Esophagus muscularis mucosa (tissue), 4 donors: ENCODE data around the gene MOCS3.

Experiments used
- CTCF ChIP-seq, 3 experiments: fragments of 200-600 bp in 2 of 3; fragments of 450-650 bp in 1 of 3; sonication (generic) in 2 of 3; IDR thresholded peaks; one replicate each; pipeline ENCODE4 v1.5.1; 2017 to 2019; ENCODE audit warnings: antibody characterized with exemption in 3 of 3, mild to moderate bottlenecking in 2 of 3, moderate library complexity in 1 of 3
- EP300 ChIP-seq: sonication (generic); formaldehyde crosslinking; IDR thresholded peaks from one replicate; pipeline ENCODE4 v1.6.1; 2017; ENCODE audit warnings: antibody characterized with exemption
- POLR2A ChIP-seq: fragments of 450-650 bp; IDR thresholded peaks from one replicate; pipeline ENCODE4 v1.6.1; 2017; ENCODE audit warnings: antibody characterized with exemption, moderate library complexity, mild to moderate bottlenecking, low read depth
- POLR2AphosphoS5 ChIP-seq, 2 donors: sonication (generic); formaldehyde crosslinking; IDR thresholded peaks; one replicate each; pipeline ENCODE4 v1.6.1; 2017; ENCODE audit warnings: antibody characterized with exemption in 2 of 2

- TF ChIP-seq POLR2AphosphoS5 (IDR thresholded peaks at IDR 0.05) (no peak), CTCF (IDR thresholded peaks at IDR 0.05) (no peak), EP300 (no peak), POLR2A (no peak)
Observed at GRCh38 chr20:50968289-50968688, 9.7 kb downstream of the MOCS3 start.
